ENCODE measurements around the gene NTRK2.

NTRK2 gene

GRCh38 chr9:84804951-84805694, 135.6 kb downstream of the NTRK2 start:
- H3K27me3 Mint-ChIP-seq = no peaks in the 10 kb centered on the region
- no peak overlapping the region for H3K4me3 Mint-ChIP-seq
- H3K27ac Mint-ChIP-seq = no peak overlapping the region
- H3K9me3 Mint-ChIP-seq = no peaks in the 10 kb centered on the region
- no peaks in the 10 kb centered on the region for H3K4me1 Mint-ChIP-seq
- no peaks in the 10 kb centered on the region for H3K36me3 Mint-ChIP-seq

- Mint-ChIP-seq H3K36me3 (no peaks in the 10 kb centered on the region), H3K27ac (no peak overlapping the region), H3K4me3 (no peak overlapping the region), H3K27me3 (no peaks in the 10 kb centered on the region), H3K9me3 (no peaks in the 10 kb centered on the region), H3K4me1 (no peaks in the 10 kb centered on the region)
These were observed 137.9 kb downstream of the NTRK2 start for GRCh38 chr9:84807431-84807830.

GRCh38 chr9:84807870-84808390, 138.4 kb downstream of the NTRK2 start:
- H3K9me3 Mint-ChIP-seq = no peaks in the 10 kb centered on the region
- H3K4me1 Mint-ChIP-seq = no peaks in the 10 kb centered on the region
- H3K4me3 Mint-ChIP-seq = no peak overlapping the region

GRCh38 chr9:84808416-84808815, 138.9 kb downstream of the NTRK2 start:
- Mint-ChIP-seq H3K4me3 (no peak overlapping the region), H3K36me3 (no peaks in the 10 kb centered on the region), H3K27me3 (peaks cover 1% of the 10 kb centered on the region), H3K27ac (no peak overlapping the region), H3K4me1 (no peaks in the 10 kb centered on the region), H3K9me3 (no peaks in the 10 kb centered on the region)

More at GRCh38 chr9:84807870-84808390, 138.4 kb downstream of the NTRK2 start:
- Mint-ChIP-seq H3K27ac (no peak overlapping the region), H3K27me3 (no peaks in the 10 kb centered on the region), H3K36me3 (no peaks in the 10 kb centered on the region)

- peaks cover 4% of the 10 kb centered on the region for H3K27me3 Mint-ChIP-seq
- H3K27ac Mint-ChIP-seq = no peak overlapping the region
- H3K4me1 Mint-ChIP-seq = no peaks in the 10 kb centered on the region
- H3K36me3 Mint-ChIP-seq = no peaks in the 10 kb centered on the region
- no peak overlapping the region for H3K4me3 Mint-ChIP-seq
- H3K9me3 Mint-ChIP-seq = no peaks in the 10 kb centered on the region
These were observed 141.7 kb downstream of the NTRK2 start for GRCh38 chr9:84811072-84811750.

GRCh38 chr9:84811751-84812074, 142.2 kb downstream of the NTRK2 start:
- Mint-ChIP-seq H3K36me3 (no peaks in the 10 kb centered on the region), H3K27ac (no peak overlapping the region), H3K27me3 (peaks cover 4% of the 10 kb centered on the region), H3K9me3 (no peaks in the 10 kb centered on the region), H3K4me1 (no peaks in the 10 kb centered on the region), H3K4me3 (no peak overlapping the region)

- Mint-ChIP-seq H3K4me3 (no peak overlapping the region), H3K27ac (no peak overlapping the region), H3K9me3 (no peaks in the 10 kb centered on the region), H3K4me1 (no peaks in the 10 kb centered on the region), H3K27me3 (peaks cover 4% of the 10 kb centered on the region), H3K36me3 (no peaks in the 10 kb centered on the region)
These were observed 142.8 kb downstream of the NTRK2 start for GRCh38 chr9:84812355-84812754.

GRCh38 chr9:84812847-84813246, 143.3 kb downstream of the NTRK2 start:
- Mint-ChIP-seq H3K27ac (no peak overlapping the region), H3K4me1 (no peaks in the 10 kb centered on the region), H3K36me3 (no peaks in the 10 kb centered on the region), H3K9me3 (no peaks in the 10 kb centered on the region), H3K4me3 (no peak overlapping the region), H3K27me3 (peaks cover 4% of the 10 kb centered on the region)

GRCh38 chr9:84815554-84815953, 146.0 kb downstream of the NTRK2 start:
- Mint-ChIP-seq H3K9me3 (no peaks in the 10 kb centered on the region), H3K4me3 (no peak overlapping the region), H3K27ac (no peak overlapping the region), H3K36me3 (no peaks in the 10 kb centered on the region), H3K4me1 (no peaks in the 10 kb centered on the region), H3K27me3 (peaks cover 4% of the 10 kb centered on the region)

- no peak overlapping the region for H3K4me3 Mint-ChIP-seq
- no peaks in the 10 kb centered on the region for H3K4me1 Mint-ChIP-seq
- no peaks in the 10 kb centered on the region for H3K36me3 Mint-ChIP-seq
These were observed 147.5 kb downstream of the NTRK2 start for GRCh38 chr9:84817038-84817437.

GRCh38 chr9:84818791-84819190, 149.3 kb downstream of the NTRK2 start:
- H3K9me3 Mint-ChIP-seq = no peaks in the 10 kb centered on the region
- no peaks in the 10 kb centered on the region for H3K4me1 Mint-ChIP-seq
- H3K27me3 Mint-ChIP-seq = no peaks in the 10 kb centered on the region
- H3K27ac Mint-ChIP-seq = no peak overlapping the region
- no peak overlapping the region for H3K4me3 Mint-ChIP-seq
- no peaks in the 10 kb centered on the region for H3K36me3 Mint-ChIP-seq

More at GRCh38 chr9:84817038-84817437, 147.5 kb downstream of the NTRK2 start:
- H3K27ac Mint-ChIP-seq = no peak overlapping the region
- no peaks in the 10 kb centered on the region for H3K9me3 Mint-ChIP-seq
- peaks cover 4% of the 10 kb centered on the region for H3K27me3 Mint-ChIP-seq

- H3K27me3 Mint-ChIP-seq = no peaks in the 10 kb centered on the region
- no peaks in the 10 kb centered on the region for H3K9me3 Mint-ChIP-seq
- H3K4me1 Mint-ChIP-seq = no peaks in the 10 kb centered on the region
- no peaks in the 10 kb centered on the region for H3K36me3 Mint-ChIP-seq
- no peak overlapping the region for H3K27ac Mint-ChIP-seq
- H3K4me3 Mint-ChIP-seq = no peak overlapping the region
These were observed 150.0 kb downstream of the NTRK2 start for GRCh38 chr9:84819491-84819991.

GRCh38 chr9:84821431-84821830, 151.9 kb downstream of the NTRK2 start:
- Mint-ChIP-seq H3K36me3 (no peaks in the 10 kb centered on the region), H3K27ac (no peak overlapping the region), H3K4me3 (no peak overlapping the region), H3K9me3 (no peaks in the 10 kb centered on the region), H3K4me1 (no peaks in the 10 kb centered on the region), H3K27me3 (no peaks in the 10 kb centered on the region)

- no peak overlapping the region for H3K4me3 Mint-ChIP-seq
- H3K27me3 Mint-ChIP-seq = peaks cover 1% of the 10 kb centered on the region
- H3K4me1 Mint-ChIP-seq = no peaks in the 10 kb centered on the region
- no peaks in the 10 kb centered on the region for H3K36me3 Mint-ChIP-seq
- H3K9me3 Mint-ChIP-seq = no peaks in the 10 kb centered on the region
- H3K27ac Mint-ChIP-seq = no peak overlapping the region
These were observed 153.2 kb downstream of the NTRK2 start for GRCh38 chr9:84822589-84823233.

- H3K27me3 Mint-ChIP-seq = peaks cover 1% of the 10 kb centered on the region
- no peaks in the 10 kb centered on the region for H3K9me3 Mint-ChIP-seq
- no peak overlapping the region for H3K4me3 Mint-ChIP-seq
- no peaks in the 10 kb centered on the region for H3K36me3 Mint-ChIP-seq
- H3K27ac Mint-ChIP-seq = no peak overlapping the region
- no peaks in the 10 kb centered on the region for H3K4me1 Mint-ChIP-seq
These were observed 154.1 kb downstream of the NTRK2 start for GRCh38 chr9:84823421-84824271.

All from activated naive CD4-positive, alpha-beta T cell treated with anti-CD3 and anti-CD28 coated beads, Interleukin-2, amount 50 U/mL, for 24 hours (primary cell).